ENCODE results near the gene TMPRSS11B.

GRCh38 chr4:68240620-68241019 is 4.9 kb downstream of the TMPRSS11B start:
- TF ChIP-seq CREB1 (CRISPR knock-in tag; IDR thresholded peaks at IDR 0.05; ENCODE audit: low read depth) (no peak), CTCF (conservative IDR thresholded peaks at IDR 0.05; ENCODE audit: low read depth in 2 of 2) (no peak), EZH2 (IDR thresholded peaks at IDR 0.05; ENCODE audit: low read depth, unreplicated experiment) (no peak), EZH2phosphoT487 (IDR thresholded peaks at IDR 0.05; ENCODE audit: unreplicated experiment) (no peak), POLR2AphosphoS5 (IDR thresholded peaks at IDR 0.05; ENCODE audit: low read depth) (no peak), REST (IDR thresholded peaks at IDR 0.05; ENCODE audit: unreplicated experiment) (no peak), JUNB (IDR thresholded peaks at IDR 0.05; ENCODE audit: unreplicated experiment) (no peak), ZNF462 (CRISPR knock-in tag; IDR thresholded peaks at IDR 0.05) (no peak), ETS1 (IDR thresholded peaks at IDR 0.05) (no peak), ZNF114 (CRISPR knock-in tag; IDR thresholded peaks at IDR 0.05) (no peak), NANOG (IDR thresholded peaks at IDR 0.05; ENCODE audit: borderline replicate concordance) (no peak), ZNF331 (CRISPR knock-in tag; IDR thresholded peaks at IDR 0.05; ENCODE audit: low read depth) (no peak)

Data from GM23338 (cell line).